GM19023 (cell line): ENCODE results near the gene IGSF1.

Experiments used
- ATAC-seq: cut with Tn5 transposase; IDR thresholded peaks from one replicate; pipeline ENCODE4 v1.9.1; 2021; ENCODE audit warnings: mild to moderate bottlenecking, moderate library complexity; ENCODE audit not compliant: unreplicated experiment

Gene IGSF1, protein sequence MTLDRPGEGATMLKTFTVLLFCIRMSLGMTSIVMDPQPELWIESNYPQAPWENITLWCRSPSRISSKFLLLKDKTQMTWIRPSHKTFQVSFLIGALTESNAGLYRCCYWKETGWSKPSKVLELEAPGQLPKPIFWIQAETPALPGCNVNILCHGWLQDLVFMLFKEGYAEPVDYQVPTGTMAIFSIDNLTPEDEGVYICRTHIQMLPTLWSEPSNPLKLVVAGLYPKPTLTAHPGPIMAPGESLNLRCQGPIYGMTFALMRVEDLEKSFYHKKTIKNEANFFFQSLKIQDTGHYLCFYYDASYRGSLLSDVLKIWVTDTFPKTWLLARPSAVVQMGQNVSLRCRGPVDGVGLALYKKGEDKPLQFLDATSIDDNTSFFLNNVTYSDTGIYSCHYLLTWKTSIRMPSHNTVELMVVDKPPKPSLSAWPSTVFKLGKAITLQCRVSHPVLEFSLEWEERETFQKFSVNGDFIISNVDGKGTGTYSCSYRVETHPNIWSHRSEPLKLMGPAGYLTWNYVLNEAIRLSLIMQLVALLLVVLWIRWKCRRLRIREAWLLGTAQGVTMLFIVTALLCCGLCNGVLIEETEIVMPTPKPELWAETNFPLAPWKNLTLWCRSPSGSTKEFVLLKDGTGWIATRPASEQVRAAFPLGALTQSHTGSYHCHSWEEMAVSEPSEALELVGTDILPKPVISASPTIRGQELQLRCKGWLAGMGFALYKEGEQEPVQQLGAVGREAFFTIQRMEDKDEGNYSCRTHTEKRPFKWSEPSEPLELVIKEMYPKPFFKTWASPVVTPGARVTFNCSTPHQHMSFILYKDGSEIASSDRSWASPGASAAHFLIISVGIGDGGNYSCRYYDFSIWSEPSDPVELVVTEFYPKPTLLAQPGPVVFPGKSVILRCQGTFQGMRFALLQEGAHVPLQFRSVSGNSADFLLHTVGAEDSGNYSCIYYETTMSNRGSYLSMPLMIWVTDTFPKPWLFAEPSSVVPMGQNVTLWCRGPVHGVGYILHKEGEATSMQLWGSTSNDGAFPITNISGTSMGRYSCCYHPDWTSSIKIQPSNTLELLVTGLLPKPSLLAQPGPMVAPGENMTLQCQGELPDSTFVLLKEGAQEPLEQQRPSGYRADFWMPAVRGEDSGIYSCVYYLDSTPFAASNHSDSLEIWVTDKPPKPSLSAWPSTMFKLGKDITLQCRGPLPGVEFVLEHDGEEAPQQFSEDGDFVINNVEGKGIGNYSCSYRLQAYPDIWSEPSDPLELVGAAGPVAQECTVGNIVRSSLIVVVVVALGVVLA (N-terminal part only)

GRCh38 chrX:131288738-131289511 is at the start of gene IGSF1:
Gene IGSF1, minus strand, starts transcription at chrX:131289306. Its CDS starts 2,632 bp downstream, at chrX:131286674.
- ATAC-seq = peak; percentile 51

- ATAC-seq = no peak
Measured at GRCh38 chrX:131332331-131332730, 43.2 kb upstream of the IGSF1 start.

DNA sequence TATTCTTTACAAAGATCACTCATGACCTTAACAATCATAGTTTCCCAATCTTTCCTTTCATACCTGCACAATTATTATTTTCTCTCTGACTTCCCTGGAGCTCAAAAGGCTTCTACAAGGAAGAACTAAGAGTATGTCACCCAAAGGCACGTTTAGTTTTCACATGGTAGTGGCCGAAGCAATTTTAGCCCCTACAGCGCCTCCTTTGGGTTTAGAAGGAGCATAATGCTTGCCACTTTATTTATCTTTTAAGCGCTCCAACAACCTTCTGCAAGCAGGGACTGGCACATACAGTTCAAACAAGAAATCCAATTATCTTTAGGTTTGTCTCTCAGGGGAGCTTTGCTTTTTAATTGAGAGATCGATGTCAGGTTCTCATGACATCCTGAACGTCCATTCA is 42.0 kb upstream of the IGSF1 start:
- no peak for ATAC-seq

GRCh38 chrX:131330735-131331134 is 41.6 kb upstream of the IGSF1 start:
- no peak for ATAC-seq

- ATAC-seq = no peak
Measured at GRCh38 chrX:131322651-131323050, 33.5 kb upstream of the IGSF1 start.

GRCh38 chrX:131317326-131317725 is 28.2 kb upstream of the IGSF1 start:
- no peak for ATAC-seq

DNA sequence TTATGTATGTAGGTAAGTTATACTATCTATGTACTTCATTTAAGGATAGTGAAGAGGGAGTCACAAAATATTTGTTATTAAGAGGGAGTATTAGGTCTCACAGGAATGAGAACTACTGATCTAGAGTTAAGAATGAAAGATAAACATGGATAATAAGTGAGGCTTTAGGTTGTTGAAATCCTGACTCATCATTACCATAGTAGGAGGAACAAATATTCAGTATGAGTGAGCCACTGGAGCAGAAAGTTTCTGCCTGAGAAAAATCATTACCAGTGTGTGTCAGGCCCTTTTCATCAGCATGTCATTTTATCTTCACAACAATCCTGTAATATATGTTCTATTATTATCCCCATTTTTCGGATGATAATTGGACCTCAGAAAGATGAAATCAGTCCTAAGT is 27.2 kb upstream of the IGSF1 start:
- ATAC-seq = no peak

- no peak for ATAC-seq
Measured at GRCh38 chrX:131308980-131309379, 19.9 kb upstream of the IGSF1 start.

- no peak for ATAC-seq
Measured at GRCh38 chrX:131306601-131307000, 17.5 kb upstream of the IGSF1 start.

DNA sequence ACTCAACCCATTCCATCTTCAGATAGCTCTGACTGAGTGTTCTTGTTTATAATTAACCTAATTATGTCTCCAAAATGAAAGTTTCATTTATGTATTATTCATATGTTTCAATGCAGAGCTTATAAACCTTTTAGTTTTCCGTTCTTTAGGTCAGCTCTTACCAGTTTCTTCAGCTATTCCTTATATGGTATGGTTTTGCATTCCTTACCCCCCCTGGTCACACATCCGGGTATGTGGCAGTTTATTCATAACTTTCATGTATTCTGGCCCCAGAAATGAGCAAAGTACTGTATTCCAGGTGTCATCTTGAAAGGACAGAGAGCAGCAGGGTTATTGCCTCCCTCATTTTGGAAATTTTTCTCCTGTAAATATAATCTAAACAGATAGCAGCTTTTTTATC is 16.8 kb upstream of the IGSF1 start:
- ATAC-seq = no peak

DNA sequence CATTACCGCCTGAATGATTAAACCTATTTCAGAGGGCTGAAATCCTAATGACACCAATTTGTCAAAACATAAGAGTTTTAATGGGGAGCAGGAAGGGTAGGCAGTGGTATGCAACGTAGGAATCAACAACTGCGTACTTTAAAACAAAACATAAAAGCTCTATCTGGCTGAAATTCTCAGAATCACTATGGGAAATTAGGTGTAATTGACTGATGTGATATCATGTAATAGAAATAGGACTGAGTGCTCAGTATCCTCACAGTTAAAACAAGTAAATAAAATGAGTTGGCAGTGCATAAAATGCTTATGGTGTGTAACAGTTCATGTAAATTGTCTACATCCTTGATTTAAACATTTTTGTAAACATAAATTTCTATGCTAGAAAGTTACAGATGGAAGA is 13.6 kb upstream of the IGSF1 start:
- no peak for ATAC-seq

- no peak for ATAC-seq
Measured at GRCh38 chrX:131301155-131301554, 12.0 kb upstream of the IGSF1 start.

GRCh38 chrX:131298846-131299245 is 9.7 kb upstream of the IGSF1 start:
- no peak for ATAC-seq

DNA sequence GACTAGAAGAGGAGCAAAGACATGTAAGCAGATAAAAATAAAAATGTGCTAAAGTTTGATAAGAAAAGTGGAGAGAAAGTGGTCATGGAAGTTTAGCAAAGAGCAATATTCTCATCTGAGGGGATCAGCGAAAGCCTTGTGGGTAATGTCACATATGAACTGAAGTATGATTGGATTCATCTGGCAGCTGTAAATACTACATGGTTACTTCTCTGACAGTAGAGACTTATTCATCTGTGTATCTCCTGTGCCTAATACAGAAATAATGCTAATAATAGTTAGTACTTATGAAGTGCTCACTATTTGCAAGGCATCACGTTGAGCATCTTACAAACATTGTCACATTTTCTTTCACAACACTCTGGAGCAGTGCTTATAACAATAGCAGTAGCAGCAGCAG is 8.9 kb upstream of the IGSF1 start:
- ATAC-seq = no peak

GRCh38 chrX:131289527-131289926 is 421 bp upstream of the IGSF1 start:
- no peak for ATAC-seq

DNA sequence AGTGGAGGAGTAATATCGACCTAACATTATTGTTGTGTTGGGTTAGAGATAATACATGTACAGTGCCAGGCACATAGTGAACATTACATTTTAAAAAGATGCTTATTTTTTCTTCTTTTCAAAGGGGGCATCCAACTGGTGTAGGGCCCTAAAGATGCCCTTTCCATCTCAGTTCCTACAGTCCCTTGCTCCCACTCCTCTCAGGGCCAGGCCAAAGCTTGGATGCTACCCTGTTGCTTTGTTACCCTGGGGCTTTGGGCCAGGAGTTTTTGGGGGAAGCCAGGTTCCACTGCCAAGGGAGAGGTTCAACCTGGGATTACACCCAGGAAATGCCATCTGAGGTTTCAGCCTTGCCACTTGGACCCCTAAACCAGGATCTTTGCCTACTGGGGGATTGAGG is 918 bp downstream of the IGSF1 start:
- ATAC-seq = no peak

- no peak for ATAC-seq
Measured at GRCh38 chrX:131287560-131288179, 1.4 kb downstream of the IGSF1 start.

DNA sequence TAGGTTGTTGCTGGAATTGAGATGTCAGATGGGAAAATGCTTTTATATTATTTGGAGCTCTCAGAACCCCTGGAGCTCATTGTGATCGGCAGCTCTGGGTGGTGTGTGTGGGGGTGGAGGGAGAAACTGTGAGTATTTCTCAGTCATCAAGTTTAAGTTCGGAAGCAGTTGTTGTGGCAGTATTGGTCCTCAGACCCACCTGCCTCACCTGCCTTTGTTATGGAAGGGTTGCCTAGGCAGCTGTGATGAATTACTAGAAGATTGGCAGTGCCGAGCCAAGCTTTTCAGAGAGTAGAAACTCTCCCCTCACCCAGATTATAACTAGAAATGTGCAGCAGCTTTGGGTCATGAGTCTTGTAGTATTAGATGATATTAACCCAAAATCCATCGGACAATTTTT is 9.5 kb downstream of the IGSF1 start:
- no peak for ATAC-seq

GRCh38 chrX:131279197-131279596 is 9.9 kb downstream of the IGSF1 start:
- ATAC-seq = no peak

DNA sequence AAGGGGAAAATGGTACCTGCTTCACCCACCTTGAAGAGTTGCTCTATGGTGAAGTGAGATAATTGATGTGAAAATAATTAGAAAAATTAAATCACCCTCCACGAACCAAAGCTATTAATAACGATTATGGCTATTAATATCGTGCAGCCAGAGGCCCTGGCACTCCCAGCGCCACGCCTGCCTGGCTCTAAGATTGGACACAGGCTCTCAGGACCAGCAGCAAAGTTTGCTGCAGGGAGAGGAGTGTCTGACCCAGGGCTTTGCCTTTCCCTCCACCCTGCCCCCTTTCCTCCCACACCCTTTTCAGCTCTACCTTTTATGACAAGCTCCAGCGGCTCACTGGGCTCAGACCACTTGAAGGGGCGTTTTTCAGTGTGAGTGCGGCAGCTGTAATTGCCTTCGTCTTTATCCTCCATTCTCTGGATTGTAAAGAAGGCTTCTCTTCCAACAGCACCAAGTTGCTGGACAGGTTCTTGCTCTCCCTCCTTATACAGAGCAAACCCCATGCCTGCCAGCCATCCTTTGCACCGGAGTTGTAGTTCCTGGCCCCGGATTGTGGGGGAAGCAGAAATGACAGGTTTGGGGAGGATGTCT is 11.5 kb downstream of the IGSF1 start:
- no peak for ATAC-seq
